ENCODE results near the gene EFEMP2.
A peak's percentile ranks its signal among the peaks of the same experiment; 100 is the strongest.
"Not testable (repeated sequence)": the region's sequence is repeated elsewhere in the genome, so short reads cannot be mapped to it uniquely, and the experiment has no call there.

The EFEMP2 gene

DNA sequence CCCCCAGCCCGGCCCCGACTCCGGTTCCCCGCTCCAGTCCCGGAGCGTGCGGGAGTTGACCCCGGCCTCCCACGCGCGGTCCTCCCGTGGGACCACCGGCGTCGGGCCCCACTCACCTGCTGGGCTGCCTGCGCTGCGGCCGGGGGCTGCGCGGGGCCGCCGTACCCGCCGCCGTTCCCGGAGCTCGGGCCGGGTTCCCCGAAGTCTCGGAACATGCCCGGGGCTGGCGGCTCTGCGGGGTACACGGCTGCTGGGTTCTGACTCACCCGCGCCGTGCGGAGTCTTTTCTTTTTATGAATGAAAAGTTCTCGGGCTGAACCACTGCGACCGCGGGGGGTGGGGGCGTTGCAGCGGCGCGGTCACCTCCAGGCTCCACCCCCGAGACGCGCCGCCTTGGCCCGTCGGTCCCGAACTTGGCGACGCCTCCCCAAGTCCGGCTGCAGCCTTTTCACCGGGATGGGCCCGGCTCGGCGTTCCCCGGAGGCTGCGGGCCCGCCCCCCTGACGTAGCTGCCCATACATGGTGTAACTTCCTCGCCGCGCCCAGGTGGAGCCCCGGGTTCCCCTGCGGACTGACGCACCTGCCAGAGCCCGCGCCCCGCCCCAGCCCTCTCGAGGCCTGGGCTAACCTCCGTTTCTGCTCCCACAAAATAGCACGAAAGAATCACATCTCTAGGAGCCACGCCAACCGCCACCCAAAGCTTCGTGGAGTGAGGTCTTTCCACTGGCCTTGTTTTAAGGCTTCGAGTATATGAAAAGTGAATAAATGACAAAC lies 27.7 kb upstream of the EFEMP2 start, which contains the start of gene FOSL1:
Gene FOSL1 (minus strand): TSS at position 264 of the 774 bp plus-strand sequence. CDS start 49 bp downstream, at position 215.
- DNase-seq (ENCODE audit: low spot score) = peak; percentile 77

DNA sequence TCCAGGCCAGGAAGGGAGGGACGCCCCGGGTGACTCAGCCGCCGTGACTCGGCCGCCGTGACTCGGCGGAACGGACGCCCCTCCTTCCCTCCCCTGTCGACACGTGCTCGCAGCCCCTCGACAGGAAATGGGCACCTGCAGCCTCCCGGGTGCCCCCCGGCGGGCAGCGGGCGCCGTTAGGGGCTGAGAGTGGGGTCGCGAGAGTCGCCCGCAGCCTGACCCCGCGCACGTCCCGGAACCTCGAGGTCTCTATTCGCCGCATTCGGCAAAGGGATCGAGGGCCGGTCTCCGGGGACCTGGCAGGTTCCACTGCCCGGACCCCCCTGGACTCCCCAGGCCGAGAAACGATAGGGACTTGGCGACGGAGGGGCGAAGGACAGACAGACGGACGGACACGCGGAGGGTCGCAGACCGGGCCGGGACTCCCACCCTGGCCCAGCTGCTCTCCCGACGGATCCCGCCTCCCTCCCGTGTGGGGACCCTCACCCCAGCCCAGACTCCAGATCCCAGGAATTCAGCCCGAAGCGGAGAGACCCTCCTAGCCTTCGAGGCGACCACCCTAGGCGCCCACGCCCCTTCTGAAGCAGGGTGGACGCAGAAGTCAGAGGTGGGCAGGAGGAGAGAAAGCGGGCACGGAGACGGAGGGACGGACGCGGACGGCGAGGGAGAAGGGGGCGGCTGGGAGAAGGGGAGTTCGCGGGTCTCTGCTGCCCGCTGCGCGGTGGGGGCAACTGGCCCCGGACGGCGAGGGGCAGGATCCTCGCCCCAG lies 26.9 kb upstream of the EFEMP2 start:
- DNase-seq (ENCODE audit: low spot score) = no peak

DNA sequence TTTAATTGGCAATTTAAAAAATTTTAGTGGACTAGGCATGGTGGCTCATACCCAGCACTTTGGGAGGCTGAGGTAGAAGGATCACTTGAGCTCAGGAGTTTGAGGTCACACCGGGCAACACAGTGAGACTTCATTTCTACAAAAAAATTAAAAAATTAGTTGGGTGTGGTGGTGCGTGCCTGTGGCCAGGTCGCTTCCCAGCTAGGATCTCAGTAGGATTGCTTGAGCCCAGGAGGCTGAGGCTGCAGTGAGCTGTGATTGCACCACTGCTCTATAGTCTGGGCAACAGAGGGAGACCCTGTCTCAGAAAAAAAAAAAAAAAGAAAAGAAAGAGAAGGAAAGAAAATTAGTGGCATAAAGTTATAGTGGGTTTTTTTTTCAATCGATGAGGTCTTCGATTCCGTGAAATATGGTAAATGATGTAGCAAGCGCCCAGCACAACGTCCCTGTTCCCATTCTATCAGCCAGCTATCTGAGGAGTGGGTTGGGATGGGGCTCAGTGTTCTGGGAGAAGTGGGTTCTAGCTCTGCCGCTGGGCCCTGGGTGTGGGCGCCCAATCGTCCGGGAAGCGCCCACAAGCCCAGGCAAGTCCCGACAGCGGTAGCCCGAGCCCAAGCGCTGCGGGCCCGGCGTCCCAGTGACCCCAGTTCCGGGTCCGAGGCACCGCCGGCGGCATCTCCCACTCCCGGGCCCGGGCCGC lies 26.2 kb upstream of the EFEMP2 start:
- DNase-seq (ENCODE audit: low spot score) = no peak

DNA sequence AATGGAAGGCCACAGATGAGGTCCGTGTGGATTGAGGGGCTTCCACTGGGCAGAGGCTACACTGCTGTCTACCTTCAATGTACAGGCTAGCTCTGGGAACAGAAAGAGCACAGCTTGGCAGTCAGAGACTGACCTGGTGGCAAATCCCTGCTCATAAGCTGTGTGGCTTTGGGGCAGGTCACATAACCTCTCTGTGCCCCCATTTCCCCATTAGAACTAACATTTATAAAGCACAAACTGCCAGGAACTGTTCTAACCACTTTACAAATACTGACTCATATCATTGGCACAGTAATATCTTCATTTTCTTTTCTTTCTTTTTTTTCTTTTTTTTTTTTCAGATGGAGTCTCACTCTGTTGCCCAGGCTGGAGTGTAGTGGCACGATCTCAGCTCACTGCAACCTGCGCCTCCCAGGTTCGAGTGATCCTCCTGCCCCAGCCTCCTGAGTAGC lies 24.4 kb upstream of the EFEMP2 start:
- DNase-seq (ENCODE audit: low spot score) = no peak

DNA sequence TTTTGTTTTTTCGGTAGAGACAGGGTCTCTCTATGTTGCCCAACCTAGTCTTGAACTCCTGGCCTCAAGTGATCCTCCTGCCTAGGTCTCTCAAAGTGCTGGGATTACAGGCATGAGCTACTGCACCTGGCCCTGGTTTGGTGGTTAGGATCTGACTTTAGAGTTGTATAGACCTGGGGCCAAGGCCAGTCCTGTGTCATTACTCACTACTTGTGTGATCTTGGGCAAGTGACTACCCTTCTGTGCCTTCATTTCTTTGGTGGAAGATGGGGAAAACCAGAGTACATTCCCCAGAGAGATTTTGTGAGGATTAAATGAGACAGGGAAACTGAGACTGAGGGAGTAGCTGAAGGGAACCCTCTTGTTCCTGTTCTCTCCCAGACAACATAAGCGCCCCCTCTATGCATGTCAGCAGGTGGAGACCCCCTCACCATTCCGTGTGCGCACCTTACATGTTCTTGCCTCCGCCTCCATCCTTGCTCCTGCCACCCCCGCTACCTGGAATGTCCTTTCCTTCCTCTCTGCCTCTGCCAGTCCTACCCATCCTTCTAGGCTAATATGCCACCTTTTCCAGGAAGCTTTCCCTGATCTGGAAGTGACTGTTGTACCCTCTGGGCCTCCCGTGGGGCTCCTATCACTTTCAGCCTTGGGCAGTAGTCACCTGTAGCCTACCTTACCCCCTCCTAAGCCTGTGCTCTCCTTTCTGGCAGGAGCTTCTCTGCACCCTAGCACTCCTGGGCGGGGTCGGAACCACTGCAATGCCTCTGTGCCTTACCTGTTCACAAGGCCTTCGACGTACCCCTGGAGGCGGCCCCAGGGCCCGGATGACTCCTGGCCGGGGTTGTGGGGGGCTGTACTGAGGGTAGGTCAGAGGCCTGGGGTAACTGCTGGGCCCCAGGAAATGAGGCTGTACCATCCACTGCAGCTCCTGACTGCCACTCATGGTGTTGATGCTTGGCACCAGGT lies 23.7 kb upstream of the EFEMP2 start:
- DNase-seq (ENCODE audit: low spot score) = no peak

DNA sequence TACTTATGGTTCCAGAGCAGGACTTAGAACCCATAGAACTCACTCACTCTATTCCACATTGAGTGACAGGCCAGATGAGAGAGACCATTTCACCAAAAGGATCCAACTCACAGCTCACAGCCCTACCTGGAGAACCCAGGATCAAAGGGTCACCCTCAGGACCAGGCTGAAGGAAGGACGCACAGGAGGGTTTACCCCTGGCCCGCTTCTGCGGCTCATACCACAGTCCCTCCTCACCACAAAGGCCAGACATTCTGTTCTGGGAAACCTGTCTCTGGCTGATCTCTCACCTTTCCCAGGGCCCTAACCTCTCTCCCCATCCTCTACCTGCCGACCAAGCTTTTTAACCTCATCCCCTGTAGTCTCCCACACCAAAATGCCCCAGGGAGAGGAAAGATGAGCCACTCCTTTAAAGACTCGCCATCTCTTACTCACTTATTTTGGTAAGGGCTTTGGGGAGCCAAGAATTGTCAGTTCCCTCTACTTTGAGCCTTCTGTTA lies 22.9 kb upstream of the EFEMP2 start:
- DNase-seq (ENCODE audit: low spot score) = no peak

DNA sequence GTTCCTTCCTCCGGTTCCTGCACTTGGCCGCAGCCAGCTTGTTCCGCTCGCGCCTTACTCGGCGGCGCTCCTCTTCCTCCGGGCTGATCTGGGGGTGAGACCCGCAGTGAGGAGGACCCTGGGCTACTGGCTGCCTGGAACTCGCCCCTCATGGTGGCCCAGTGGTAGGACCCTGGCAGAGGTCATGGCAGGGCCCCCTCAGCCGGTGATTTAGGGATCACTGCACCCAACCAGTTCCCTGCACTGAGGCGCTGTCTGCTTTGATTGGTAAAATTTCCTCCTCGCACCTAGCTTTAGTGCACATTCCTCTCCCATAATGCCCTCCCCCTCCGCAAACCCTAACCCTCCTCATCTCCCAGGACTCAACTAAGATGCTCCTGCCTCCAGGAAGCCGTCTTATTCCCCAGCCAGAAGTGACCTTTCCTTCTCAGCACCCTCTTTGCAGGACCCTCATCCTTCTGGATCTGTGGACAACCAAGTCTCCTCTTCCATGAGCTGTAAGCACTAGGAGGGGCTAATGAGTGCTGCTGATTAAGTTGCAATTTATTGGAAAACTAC lies 21.5 kb upstream of the EFEMP2 start:
- DNase-seq (ENCODE audit: low spot score) = no peak

DNA sequence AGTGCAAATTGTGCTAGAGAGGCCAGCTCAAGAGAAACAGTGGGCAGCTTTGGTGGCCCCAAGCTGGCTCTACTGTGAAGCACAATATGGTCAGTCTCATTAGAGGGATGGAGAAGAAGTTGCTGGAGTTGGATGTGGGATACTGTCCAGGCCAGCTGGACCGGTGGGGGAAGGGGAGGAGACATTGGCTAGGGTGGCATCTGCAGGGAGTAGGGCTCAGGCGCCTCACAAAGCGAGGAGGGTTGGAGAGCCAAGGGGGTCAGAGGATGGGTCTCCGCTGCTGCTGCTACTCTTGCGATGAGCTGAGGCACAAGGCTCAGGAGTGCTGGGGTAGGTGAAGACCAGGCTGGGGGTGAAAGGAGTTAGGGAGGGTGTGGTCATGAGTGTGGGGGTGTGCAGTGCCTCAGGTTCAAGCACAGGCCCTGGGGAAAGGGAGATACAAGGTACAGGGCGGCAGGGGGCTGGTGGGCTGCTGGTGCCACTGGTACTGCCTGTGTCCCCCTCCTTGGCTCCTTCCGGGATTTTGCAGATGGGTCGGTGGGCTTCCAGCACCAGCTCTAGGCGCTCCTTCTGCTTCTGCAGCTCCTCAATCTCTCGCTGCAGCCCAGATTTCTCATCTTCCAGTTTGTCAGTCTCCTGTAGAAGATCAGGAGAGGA lies 20.2 kb upstream of the EFEMP2 start:
- no peak for DNase-seq (ENCODE audit: low spot score)

DNA sequence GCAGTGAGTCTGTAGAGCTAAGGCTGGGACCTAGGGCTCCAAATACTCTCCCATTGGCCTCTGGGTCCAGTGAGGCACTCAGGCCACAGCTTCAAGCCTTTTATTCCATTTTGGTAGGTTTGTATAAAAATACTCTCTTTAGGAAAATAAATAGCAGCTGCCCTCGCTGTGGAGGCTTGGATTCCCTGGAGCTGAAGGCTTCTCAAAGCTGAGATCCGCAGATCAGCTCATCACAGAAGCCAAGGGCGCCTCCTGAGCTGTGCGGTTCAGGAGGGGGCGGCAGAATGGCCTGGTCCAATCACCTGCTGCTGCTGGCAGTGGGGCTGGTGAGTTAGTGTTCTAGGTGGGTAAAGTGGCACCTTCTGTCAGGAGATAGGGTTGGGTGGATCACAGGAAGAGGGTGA lies 19.5 kb upstream of the EFEMP2 start:
- DNase-seq (ENCODE audit: low spot score) = not testable (repeated sequence)

DNA sequence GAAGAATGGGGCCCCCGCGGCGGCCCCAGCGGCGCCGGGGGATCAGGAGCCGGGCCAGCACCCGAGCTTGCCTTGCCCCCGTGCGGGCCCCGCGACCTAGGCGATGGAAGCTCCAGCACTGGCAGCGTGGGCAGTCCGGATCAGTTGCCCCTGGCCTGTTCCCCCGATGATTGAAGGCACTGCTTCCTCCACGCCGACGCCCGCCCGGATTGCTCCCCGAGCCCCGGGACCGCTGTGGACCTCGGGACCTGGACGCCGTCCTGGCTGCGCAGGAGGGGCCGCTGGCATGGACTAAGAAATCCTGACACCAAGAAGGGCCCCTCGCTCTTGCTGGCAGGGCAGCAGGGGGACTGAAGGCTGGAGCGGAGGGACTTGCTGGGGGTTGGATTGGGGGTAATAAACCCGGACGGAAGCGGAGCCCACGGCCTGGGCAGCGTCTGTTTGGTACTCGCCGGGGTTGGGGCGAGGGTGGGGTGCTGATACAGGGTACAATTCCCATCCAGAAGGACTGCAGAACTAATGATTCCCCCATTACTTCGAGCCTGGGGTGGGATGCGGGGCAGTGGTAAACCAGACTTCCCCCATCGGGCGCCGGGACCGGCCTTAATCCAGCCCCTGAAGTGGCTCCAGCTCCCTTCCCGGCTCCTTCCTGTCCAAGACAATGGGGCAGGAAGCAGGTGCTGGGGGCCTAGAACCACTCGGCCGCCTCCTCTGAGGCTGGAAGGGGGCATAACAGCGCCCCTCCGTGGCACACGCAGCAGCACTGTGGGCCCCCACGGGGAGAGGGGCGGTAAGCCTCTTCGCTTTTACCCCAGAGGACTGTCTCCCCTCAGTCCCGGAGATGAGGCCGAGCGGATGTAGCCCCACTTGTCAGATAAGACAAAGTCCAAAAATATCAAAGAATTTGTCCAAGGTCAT lies 18.9 kb upstream of the EFEMP2 start:
- DNase-seq (ENCODE audit: low spot score) = no peak

DNA sequence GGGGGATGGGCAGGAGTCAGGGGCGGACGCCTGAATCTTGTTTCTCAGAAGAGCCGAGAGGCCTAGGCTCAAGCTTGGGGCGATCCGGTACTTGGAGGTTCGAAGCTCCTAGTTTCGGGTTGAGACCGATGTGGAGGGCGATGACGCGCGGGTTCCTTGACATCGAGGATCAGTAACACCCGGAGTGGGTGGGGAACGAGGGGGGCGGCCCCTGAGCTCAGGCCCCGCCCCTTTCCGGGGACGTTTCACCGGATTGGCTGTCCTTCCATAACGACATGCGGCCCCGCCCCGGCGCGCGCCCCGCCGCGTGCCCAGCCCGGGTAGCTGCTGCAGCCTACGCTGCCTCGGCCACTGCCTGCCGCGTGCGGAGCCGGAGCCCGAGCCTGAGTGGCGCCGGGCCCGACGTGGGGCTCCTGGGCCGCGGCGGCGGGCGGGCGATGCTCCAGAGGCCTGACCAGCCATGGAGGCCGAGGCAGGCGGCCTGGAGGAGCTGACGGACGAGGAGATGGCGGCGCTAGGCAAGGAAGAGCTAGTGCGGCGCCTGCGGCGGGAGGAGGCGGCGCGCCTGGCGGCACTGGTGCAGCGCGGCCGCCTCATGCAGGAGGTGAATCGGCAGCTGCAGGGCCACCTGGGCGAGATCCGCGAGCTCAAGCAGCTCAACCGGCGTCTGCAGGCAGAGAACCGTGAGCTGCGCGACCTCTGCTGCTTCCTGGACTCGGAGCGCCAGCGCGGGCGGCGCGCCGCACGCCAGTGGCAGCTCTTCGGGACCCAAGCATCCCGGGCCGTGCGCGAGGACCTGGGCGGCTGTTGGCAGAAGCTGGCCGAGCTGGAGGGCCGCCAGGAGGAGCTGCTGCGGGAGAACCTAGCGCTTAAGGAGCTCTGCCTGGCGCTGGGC lies 18.0 kb upstream of the EFEMP2 start, which contains the start of gene CCDC85B:
Gene CCDC85B (plus strand): TSS at position 350 of the 895 bp plus-strand sequence. CDS start 111 bp downstream, at position 461.
- DNase-seq (ENCODE audit: low spot score) = peak; percentile 97

DNA sequence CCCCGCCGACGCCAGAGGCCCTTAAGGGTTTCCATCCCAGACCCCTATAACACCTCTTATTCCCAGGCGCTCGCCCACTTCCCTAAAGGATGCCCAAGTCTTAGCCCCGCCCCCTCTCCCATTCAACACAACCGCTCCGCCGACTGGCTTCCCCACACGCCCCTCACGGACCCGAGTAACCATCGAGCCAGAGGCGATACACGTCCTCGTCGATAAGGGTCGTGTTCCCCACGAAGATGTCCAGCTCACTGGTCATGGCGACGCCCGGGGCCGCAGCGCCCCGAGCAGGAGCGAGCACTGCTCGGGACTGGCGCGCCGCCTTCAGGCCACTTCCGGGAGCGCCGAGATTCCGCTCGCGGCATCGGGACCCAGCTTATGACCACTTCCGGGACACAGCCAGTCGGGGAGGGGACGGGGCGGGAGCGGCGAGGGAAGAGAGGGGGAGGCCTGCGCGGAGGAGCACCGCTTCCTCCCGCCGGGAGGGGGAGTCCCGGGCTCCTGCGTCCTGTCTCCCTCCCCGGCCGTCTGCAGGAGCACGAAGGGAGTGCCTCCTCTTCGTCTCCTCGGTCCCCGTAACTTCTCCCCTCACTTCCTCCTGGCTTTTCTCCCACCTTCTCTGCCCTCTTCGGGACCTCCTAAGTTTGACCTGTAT lies 15.7 kb upstream of the EFEMP2 start, which contains the start of gene FIBP:
Gene FIBP (minus strand): TSS at position 309 of the 652 bp plus-strand sequence. CDS start 53 bp downstream, at position 256.
- peak; percentile 97 for DNase-seq (ENCODE audit: low spot score)

DNA sequence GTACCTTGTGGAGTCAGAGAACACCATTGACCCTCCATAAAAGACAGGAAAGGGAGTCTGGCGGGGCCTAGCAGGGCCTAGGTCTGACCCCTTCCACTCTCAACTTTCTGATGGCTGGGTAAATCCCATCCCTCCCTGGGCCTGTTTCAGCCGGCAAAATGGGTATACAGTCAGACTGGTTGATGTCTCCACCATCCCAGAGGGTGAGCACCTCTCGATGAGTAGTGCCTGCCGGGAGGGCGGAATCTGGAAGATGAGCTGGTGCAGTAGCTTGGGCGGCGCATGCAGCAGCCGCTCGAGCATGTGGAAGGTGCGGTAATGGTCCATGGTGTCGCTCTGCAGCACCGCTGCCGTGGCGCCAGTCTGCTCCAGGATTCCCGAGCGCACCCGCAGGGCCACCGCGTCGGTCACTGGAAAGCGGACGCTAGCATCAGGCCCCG lies 15.1 kb upstream of the EFEMP2 start:
- no peak for DNase-seq (ENCODE audit: low spot score)

DNA sequence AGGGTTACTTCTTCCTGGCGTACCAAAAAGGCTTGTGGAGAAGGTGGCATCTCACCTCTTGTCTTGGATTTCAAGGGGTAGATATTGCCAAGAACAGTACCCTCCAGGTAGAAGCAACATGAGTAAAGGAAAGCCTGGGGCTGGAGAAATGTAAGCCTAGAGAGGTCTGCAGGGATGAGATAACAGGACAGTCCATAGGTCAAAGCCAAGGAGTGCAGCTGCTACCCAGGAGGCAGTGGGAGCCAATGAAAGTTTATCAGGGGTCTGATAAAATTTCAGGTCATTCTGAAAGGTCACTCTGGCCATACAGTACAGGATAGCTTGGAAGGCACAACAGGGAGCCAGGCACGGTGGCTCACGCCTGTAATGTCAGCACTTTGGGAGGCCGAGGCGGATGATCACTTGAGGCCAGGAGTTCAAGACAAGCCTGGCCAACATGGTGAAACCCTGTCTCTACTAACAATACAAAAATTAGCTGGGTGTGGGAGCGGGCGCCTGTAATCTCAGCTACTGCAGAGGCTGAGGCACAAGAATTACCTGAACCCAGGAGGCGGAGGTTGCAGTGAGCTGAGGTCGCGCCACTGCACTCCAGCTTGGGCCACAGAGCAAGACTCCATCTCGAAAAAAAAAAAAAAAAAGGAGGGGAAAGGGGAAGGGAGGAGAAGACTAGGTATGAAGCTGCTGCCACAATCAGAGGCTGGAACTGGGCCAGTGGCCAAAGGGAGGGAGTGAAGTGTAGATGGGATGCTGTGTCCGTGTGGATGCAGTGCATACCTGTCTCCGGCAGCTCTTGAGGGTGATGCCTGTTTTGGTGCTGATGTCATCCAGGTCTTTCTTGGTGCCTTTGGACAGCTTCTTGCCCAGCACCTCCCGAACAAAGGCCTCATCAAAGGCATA lies 14.5 kb upstream of the EFEMP2 start:
- no peak for DNase-seq (ENCODE audit: low spot score)

DNA sequence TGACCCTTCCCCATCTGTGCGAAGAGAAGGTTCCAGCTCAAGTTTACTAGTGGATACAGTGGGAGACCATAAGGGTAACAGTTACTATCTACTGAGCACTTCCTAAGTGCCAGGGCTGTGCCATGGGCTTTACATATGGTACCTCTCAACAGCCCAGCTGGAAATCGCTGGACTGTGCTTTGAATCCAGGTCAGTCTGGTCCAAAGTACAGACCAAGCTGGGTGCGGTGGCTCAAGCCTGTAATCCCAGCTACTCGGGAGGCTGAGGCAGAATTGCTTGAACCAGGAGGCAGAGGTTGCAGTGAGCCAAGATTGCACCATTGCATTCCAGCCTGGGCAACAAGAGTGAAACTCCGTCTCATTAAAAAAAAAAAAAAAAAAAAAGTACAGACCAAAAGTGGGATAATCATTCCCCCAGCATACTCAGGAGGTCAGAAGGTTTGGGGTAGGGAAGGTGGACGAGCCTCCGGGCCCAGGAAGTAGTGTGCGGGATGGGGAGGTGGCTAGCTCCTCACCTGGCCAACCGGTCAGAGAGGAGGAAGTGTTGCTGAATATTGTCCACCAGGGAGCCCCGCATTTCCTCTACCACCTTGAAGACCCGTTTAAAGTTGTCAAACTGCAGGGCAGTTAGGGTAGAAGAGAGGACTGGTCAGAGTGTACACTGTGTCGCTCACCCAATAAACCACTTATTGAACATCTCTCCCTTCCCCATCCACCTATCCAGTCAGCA lies 13.4 kb upstream of the EFEMP2 start:
- DNase-seq (ENCODE audit: low spot score) = no peak

DNA sequence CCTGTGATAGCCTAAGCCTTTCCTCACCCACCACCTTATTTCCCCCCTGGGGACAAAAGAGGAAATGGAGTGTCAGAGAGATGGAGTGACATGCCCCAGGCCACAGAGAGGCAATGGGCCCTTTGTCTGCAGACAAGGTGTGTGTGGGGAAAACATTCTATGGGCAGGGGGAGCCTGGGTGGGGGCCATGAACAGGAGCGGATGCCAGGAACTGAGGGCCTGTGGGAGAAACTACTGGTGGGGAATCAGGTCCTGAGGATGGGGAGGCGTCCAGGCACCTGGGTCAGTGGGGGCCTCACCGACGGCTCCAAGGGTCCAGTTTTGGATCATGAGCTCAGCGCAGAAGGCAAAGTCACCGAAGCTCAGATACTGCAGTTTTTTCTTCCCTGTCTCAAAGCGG lies 12.6 kb upstream of the EFEMP2 start:
- no peak for DNase-seq (ENCODE audit: low spot score)

Data from COLO829 (cell line).